Measurements from ENCODE around the gene SRGAP3.

The SRGAP3 gene

DNA sequence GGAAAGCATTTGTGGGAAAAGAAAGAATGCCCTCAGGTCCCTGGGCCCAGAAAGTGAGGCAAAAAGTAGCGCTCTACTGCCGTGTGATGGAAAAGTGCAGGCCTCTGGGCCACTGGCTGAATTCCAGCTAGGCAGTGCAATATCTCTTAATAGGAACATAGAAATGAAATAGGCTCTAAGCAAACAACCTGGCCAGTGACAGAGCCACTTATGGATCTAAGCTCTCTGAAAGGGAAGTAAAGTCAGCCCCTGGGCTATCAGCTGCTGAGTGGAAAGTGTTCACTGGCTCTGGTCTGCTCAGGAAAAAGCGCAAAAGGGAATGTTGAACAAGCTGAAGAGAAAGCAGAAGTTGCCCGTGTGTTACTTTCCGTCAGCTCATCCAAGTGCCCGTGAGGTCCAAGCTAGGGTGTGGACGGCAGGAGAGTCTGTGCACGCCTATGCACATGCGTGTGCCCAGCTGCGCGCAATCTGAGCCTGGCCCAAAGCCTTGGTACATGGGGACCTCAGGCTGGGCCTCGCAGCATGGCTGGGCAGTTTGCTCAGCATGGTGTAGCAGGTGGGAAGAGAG, 212.2 kb downstream of the SRGAP3 start:
- Histone ChIP-seq H3K27me3 (ENCODE audit: insufficient read depth, poor library complexity, severe bottlenecking) (no peaks in the 10 kb centered on the region), H3K27ac (ENCODE audit: poor library complexity, severe bottlenecking) (no peak overlapping the region), H3K4me3 (ENCODE audit: severe bottlenecking) (no peak overlapping the region), H3K4me1 (ENCODE audit: insufficient read depth, poor library complexity, severe bottlenecking) (no peaks in the 10 kb centered on the region), H3K9me3 (ENCODE audit: severe bottlenecking) (no peaks in the 10 kb centered on the region), H3K36me3 (ENCODE audit: low read depth) (no peaks in the 10 kb centered on the region)
- DNase-seq (ENCODE audit: low spot score) (no peak), ATAC-seq (ENCODE audit: low read depth) (no peak)
- TF ChIP-seq, protein P1, sequence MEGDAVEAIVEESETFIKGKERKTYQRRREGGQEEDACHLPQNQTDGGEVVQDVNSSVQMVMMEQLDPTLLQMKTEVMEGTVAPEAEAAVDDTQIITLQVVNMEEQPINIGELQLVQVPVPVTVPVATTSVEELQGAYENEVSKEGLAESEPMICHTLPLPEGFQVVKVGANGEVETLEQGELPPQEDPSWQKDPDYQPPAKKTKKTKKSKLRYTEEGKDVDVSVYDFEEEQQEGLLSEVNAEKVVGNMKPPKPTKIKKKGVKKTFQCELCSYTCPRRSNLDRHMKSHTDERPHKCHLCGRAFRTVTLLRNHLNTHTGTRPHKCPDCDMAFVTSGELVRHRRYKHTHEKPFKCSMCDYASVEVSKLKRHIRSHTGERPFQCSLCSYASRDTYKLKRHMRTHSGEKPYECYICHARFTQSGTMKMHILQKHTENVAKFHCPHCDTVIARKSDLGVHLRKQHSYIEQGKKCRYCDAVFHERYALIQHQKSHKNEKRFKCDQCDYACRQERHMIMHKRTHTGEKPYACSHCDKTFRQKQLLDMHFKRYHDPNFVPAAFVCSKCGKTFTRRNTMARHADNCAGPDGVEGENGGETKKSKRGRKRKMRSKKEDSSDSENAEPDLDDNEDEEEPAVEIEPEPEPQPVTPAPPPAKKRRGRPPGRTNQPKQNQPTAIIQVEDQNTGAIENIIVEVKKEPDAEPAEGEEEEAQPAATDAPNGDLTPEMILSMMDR (IDR thresholded peaks at IDR 0.05; ENCODE audit: poor library complexity, severe bottlenecking), result no peak

DNA sequence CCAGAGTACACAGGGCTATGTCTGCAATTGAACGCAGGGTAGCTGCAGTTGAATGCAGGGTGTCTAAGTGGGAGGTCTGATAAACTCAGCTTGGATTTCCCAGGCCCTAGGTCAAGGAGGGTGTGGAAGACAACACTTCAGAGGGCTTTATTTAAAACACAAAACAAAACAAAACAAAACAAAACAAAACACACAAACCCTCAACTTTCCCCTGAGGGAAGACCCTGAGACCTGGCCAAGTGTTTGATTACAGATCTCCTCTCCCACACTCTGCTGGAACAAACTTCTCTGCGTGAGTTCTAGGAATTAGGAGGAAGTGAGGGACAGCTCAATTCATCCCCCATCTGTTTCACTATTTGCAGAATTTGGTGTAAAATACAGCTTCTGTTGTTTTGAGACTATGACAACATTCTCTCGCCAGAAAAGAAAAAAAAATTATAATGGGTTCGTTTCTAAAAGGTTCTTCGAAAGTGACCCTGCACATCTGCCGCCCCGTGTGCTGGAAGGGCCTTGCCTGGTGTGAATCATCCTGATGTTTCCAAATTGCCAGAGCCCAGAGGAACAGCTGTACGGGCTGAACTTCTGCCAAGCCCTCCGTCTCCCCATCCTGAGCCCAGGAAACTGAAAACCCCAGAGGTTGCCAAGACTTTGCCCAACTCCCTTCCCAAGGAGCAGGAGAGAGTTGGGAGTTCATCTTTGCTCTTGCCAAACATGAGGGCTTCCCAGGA, 212.9 kb downstream of the SRGAP3 start:
- Histone ChIP-seq H3K9me3 (ENCODE audit: severe bottlenecking) (no peaks in the 10 kb centered on the region), H3K4me1 (ENCODE audit: insufficient read depth, poor library complexity, severe bottlenecking) (no peaks in the 10 kb centered on the region), H3K27me3 (ENCODE audit: insufficient read depth, poor library complexity, severe bottlenecking) (no peaks in the 10 kb centered on the region), H3K27ac (ENCODE audit: poor library complexity, severe bottlenecking) (no peak overlapping the region), H3K36me3 (ENCODE audit: low read depth) (no peaks in the 10 kb centered on the region), H3K4me3 (ENCODE audit: severe bottlenecking) (no peak overlapping the region)
- TF ChIP-seq, protein P1 (IDR thresholded peaks at IDR 0.05; ENCODE audit: poor library complexity, severe bottlenecking), result no peak
- no peak; the same call in 2 of the 3 replicates for ATAC-seq (ENCODE audit: low read depth)
- DNase-seq (ENCODE audit: low spot score), result no peak

DNA sequence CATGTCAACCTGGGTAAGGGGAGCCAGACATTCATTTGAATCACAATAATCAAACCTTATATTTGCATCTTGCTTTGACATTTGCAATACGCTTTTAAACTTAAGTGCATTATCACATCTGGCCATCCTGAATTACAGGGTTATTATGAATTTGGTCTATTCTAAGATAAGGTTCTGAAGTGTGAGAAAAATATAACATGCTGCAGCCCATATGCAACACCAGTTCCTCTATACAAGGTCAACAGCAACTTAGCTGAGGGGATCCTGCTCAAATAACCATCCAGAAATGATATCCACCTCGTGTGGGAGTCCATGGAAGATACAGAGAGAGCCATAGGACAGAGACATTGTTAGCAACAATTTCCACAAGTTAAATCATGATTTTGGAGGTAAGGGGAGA, 213.5 kb downstream of the SRGAP3 start:
- no peaks in the 10 kb centered on the region for H3K36me3 ChIP-seq (ENCODE audit: low read depth)
- TF ChIP-seq, protein P1 (IDR thresholded peaks at IDR 0.05; ENCODE audit: poor library complexity, severe bottlenecking), result no peak
- H3K4me1 ChIP-seq (ENCODE audit: insufficient read depth, poor library complexity, severe bottlenecking), result no peaks in the 10 kb centered on the region
- H3K27me3 ChIP-seq (ENCODE audit: insufficient read depth, poor library complexity, severe bottlenecking), result no peaks in the 10 kb centered on the region
- DNase-seq (ENCODE audit: low spot score), result no peak
- H3K4me3 ChIP-seq (ENCODE audit: severe bottlenecking), result no peak overlapping the region
- no peak overlapping the region for H3K27ac ChIP-seq (ENCODE audit: poor library complexity, severe bottlenecking)
- no peak for ATAC-seq (ENCODE audit: low read depth)
- no peaks in the 10 kb centered on the region for H3K9me3 ChIP-seq (ENCODE audit: severe bottlenecking)

DNA sequence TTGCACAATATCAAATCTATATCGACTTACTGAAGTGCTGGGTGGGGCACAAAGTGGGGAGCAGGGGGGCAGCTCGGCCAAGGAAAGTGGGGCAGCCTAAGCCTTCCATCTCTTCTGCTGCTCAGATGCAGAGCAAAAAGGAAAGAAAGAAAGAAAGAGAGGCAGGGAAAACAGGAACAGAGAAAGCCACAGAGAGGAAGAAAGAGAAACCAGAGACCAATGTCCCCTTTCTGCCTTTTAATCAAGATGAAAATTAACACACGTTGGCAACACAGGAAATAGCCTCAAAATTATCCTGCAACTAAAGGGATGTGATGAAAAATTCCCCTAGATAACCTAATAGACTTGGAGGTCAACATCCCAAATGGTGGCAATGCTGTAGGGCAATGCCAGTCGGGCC, 214.0 kb downstream of the SRGAP3 start:
- H3K36me3 ChIP-seq (ENCODE audit: low read depth), result no peaks in the 10 kb centered on the region
- no peaks in the 10 kb centered on the region for H3K4me1 ChIP-seq (ENCODE audit: insufficient read depth, poor library complexity, severe bottlenecking)
- no peaks in the 10 kb centered on the region for H3K27me3 ChIP-seq (ENCODE audit: insufficient read depth, poor library complexity, severe bottlenecking)
- DNase-seq (ENCODE audit: low spot score) (no peak), ATAC-seq (ENCODE audit: low read depth) (no peak)
- no peaks in the 10 kb centered on the region for H3K9me3 ChIP-seq (ENCODE audit: severe bottlenecking)
- no peak overlapping the region for H3K4me3 ChIP-seq (ENCODE audit: severe bottlenecking)
- TF ChIP-seq, protein P1 (IDR thresholded peaks at IDR 0.05; ENCODE audit: poor library complexity, severe bottlenecking), result no peak
- H3K27ac ChIP-seq (ENCODE audit: poor library complexity, severe bottlenecking), result no peak overlapping the region

DNA sequence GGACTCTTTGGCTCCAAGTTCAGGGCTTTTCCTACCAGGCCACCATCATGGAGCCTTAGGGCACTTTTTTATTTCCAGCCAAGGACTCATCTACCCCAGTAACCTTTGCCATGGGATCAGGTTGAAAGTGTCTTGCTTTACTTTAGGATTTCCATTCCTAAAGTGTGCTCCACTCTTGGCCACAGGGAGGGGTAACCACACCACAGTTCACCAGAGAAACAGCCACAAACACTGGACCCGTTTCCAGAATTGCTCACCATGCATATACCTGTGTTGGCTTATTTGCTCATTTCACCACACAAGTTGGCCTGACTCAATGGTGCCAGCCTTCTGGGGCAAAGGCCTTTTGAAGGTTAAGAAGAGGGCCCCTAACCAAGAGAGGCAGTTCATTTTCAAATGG, 215.6 kb downstream of the SRGAP3 start:
- Histone ChIP-seq H3K36me3 (ENCODE audit: low read depth) (no peaks in the 10 kb centered on the region), H3K27ac (ENCODE audit: poor library complexity, severe bottlenecking) (no peak overlapping the region), H3K4me1 (ENCODE audit: insufficient read depth, poor library complexity, severe bottlenecking) (no peaks in the 10 kb centered on the region), H3K9me3 (ENCODE audit: severe bottlenecking) (no peaks in the 10 kb centered on the region), H3K27me3 (ENCODE audit: insufficient read depth, poor library complexity, severe bottlenecking) (no peaks in the 10 kb centered on the region), H3K4me3 (ENCODE audit: severe bottlenecking) (no peak overlapping the region)
- no peak for DNase-seq (ENCODE audit: low spot score)
- TF ChIP-seq, protein P1 (IDR thresholded peaks at IDR 0.05; ENCODE audit: poor library complexity, severe bottlenecking), result peak; percentile 31
- 0 out of 3 replicates have a peak, but pooled peaks have one; percentile 56 for ATAC-seq (ENCODE audit: low read depth)
